Peyer's patch (tissue), 4 donors: ENCODE results near the gene VPS39.

ENCODE experiments used
- POLR2A ChIP-seq, 2 donors: fragments of 450-650 bp; IDR thresholded peaks; one replicate each; pipeline ENCODE4 v1.5.1; 2017; ENCODE audit warnings: antibody characterized with exemption in 2 of 2, mild to moderate bottlenecking in 2 of 2, moderate library complexity in 2 of 2
- TF ChIP-seq, protein P1 (sequence below), 6 experiments: fragments of 450-650 bp in 4 of 6; fragments of 200-600 bp in 2 of 6; sonication (generic) in 1 of 6; IDR thresholded peaks; one replicate each; pipeline ENCODE4 v1.5.1; 2017 to 2019; ENCODE audit warnings: antibody characterized with exemption in 6 of 6, mild to moderate bottlenecking in 3 of 6, moderate library complexity in 1 of 6

GRCh38 chr15:42123546-42123945 is 84.6 kb downstream of the VPS39 start:
- TF ChIP-seq, protein P1, sequence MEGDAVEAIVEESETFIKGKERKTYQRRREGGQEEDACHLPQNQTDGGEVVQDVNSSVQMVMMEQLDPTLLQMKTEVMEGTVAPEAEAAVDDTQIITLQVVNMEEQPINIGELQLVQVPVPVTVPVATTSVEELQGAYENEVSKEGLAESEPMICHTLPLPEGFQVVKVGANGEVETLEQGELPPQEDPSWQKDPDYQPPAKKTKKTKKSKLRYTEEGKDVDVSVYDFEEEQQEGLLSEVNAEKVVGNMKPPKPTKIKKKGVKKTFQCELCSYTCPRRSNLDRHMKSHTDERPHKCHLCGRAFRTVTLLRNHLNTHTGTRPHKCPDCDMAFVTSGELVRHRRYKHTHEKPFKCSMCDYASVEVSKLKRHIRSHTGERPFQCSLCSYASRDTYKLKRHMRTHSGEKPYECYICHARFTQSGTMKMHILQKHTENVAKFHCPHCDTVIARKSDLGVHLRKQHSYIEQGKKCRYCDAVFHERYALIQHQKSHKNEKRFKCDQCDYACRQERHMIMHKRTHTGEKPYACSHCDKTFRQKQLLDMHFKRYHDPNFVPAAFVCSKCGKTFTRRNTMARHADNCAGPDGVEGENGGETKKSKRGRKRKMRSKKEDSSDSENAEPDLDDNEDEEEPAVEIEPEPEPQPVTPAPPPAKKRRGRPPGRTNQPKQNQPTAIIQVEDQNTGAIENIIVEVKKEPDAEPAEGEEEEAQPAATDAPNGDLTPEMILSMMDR (IDR thresholded peaks at IDR 0.05) = no peak
- TF ChIP-seq POLR2A (IDR thresholded peaks at IDR 0.05) = no peak
